Fibroblast of lung (primary cell): ENCODE data around the gene MYO1E.

Source experiments
- CTCF ChIP-seq, 2 donors: IDR thresholded peaks in 1 of 2; conservative IDR thresholded peaks in 1 of 2; 1 replicate in 1 of 2; 2 replicates in 1 of 2; pipeline ENCODE4 v1.5.1; 2011 to 2012; ENCODE audit warnings: low read length in 2 of 2, control low read depth in 1 of 2, inconsistent platforms in 1 of 2, low read depth in 1 of 2, mild to moderate bottlenecking in 1 of 2
- EZH2 ChIP-seq: IDR thresholded peaks from 2 replicates; pipeline ENCODE4 v1.5.1; 2012; ENCODE audit warnings: low read length, control low read depth, mild to moderate bottlenecking; ENCODE audit errors: missing control alignments

- no peak for TF ChIP-seq CTCF (conservative IDR thresholded peaks at IDR 0.05 in 1 of 2, IDR thresholded peaks at IDR 0.05 in 1 of 2; ENCODE audit: low read depth in 1 of 2, low read length in 2 of 2)
- TF ChIP-seq EZH2: no peak
These were observed 6.2 kb upstream of the MYO1E start for GRCh38 chr15:59378855-59379254.
